GM18502 (cell line): ENCODE data around the gene ZNF578.
"Not testable (repeated sequence)": the region's sequence is repeated elsewhere in the genome, so short reads cannot be mapped to it uniquely, and the experiment has no call there.

ENCODE experiments used
- ATAC-seq: cut with Tn5 transposase; IDR thresholded peaks from one replicate; pipeline ENCODE4 v1.9.1; 2021; ENCODE audit warnings: mild to moderate bottlenecking; ENCODE audit not compliant: unreplicated experiment, poor library complexity

ZNF578 gene

DNA sequence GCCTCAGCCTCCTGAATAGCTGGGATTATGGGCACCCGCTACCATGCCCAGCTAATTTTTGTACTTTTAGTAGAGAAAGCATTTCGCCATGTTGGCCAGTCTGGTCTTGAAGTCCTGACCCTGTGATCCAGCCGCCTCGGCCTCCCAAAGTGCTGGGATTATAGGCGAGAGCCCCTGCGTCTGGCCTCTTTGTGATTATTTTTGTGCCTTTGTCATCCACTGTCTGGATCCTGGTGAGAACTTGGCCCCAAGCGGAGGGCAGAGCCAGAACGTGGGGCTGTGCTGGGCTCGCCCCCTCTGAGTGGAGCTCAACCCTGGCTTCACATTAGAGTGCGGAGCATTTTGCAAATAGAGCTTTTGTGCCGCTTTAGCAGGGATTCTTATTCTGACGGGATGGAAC lies 47.6 kb downstream of the ZNF578 start:
- ATAC-seq: not testable (repeated sequence)

DNA sequence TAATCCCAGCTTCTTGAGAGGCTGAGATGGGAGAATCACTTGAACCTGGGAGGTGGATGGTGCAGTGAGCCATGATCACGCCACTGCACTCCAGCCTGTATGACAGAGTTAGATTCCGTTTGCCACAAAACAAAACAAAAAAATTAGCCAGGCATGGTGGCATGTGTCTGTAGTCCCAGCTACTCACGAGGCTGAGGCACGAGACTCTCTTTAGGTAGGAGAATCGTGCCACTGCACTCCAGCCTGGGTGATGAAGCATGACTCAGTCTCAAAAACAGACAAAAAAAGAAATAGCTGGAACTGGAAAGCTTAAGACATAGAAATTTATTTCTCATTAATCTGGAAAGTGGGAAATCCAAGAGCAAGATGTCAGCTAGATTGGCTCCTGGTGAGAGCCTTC lies 53.9 kb downstream of the ZNF578 start:
- ATAC-seq: no peak

DNA sequence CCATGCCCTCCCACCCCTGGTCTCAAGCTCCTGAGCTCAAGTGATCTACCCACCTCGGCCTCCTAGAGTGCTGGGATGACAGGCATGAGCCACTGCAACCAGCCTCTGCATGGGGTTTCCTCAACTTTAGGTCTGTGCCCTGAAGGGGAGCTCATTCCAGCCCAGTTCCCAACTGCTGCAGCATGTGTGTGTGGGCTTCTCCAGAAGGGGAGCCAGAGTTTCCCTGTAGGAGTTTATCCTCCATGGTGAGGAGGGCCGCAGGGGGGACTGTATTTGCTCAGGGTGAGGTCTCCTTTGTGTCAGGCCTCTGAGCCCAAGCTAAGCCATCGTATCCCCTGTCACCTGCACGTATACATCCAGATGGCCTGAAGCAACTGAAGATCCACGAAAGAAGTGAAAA lies 62.8 kb downstream of the ZNF578 start:
- ATAC-seq: no peak

DNA sequence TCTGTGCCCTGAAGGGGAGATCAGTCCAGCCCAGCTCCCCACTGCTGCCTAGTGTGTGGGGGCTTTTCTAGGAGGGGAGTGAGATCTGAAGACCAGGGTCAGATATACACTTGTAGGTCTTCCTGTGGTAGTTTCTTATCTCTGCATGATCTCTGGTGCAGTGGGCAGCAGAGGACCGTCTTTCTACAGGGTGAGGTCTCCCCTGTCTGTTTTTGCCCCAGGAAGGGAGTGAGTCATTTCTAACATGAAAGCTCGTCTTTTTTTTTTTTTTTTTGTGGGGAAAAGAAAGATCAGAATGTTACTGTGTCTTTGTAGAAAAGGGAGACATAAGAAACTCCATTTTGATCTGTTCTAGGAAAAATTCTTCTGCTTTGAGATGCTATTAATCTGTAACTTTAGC lies 65.3 kb downstream of the ZNF578 start:
- no peak for ATAC-seq

DNA sequence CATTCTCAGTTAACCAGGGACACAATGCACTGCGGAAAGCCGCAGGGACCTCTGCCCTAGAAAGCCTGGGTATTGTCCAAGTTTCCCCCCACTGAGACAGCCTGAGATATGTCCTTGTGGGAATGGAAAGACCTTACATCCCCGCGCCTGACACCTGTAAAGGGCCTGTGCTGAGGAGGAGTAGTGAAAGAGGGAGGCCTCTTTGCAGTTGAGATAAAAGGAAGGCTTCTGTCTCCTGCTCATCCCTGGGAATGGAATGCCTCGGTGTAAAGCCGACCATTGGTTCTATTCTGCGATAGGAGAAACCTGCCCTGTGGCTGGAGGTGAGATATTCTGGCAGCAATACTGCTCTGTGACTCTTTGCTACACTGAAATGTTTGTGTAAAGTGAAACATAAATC lies 65.8 kb downstream of the ZNF578 start:
- ATAC-seq: not testable (repeated sequence)

DNA sequence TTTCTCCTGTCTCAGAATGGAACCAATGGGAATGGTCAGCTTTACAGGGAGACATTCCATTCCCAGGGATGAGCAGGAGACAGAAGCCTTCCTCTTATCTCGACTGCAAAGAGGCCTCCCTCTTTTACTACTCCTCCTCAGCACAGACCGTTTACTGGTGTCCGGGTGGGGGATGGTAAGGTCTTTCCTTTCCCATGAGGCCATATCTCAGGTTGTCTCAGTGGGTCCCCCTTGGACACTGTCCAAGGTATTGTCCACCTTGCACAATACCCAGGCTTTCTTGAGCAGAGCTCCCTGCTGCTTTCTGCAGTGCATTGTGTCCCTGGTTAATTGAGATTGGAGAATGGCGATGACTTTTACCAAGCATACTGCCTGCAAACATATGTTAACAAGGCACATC lies 66.7 kb downstream of the ZNF578 start:
- ATAC-seq: no peak

DNA sequence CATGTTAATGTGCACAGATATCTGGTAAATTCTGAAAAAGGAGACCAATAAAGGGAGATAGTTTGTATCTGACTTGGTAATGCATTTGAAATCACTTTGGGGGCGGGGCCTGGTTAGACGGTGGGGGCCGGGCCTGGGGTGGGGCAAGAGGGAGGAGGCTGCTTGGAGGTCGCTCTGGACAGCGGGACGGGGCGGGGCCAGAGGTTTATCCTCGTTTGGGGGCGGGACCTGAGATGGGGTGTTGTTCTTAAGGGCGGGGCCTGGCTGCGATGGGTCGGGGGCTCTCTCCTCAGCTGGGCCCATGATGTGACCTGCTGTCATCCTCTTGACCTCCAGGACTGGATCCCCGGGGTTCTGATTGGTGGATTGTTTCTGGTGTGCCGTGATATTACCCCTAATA lies 69.2 kb downstream of the ZNF578 start:
- no peak for ATAC-seq

DNA sequence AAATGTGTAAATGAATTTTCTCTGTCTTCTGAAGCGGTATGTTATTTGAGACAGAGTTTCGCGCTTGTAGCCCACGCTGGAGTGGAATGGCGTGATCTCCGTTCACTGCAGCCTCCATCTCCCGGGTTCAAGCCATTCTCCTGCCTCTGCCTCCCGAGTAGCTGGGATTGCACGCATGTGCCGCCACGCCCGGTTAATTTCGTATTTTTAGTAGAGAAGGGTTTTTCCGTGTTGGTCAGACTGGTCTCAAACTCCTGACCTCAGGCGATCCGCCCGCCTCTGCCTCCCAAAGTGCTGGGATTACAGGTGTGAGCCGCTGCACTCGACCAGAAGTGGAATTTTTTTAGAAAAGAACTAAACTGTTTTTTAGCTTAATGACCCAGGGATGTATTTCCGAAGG lies 70.7 kb downstream of the ZNF578 start:
- ATAC-seq: no peak

DNA sequence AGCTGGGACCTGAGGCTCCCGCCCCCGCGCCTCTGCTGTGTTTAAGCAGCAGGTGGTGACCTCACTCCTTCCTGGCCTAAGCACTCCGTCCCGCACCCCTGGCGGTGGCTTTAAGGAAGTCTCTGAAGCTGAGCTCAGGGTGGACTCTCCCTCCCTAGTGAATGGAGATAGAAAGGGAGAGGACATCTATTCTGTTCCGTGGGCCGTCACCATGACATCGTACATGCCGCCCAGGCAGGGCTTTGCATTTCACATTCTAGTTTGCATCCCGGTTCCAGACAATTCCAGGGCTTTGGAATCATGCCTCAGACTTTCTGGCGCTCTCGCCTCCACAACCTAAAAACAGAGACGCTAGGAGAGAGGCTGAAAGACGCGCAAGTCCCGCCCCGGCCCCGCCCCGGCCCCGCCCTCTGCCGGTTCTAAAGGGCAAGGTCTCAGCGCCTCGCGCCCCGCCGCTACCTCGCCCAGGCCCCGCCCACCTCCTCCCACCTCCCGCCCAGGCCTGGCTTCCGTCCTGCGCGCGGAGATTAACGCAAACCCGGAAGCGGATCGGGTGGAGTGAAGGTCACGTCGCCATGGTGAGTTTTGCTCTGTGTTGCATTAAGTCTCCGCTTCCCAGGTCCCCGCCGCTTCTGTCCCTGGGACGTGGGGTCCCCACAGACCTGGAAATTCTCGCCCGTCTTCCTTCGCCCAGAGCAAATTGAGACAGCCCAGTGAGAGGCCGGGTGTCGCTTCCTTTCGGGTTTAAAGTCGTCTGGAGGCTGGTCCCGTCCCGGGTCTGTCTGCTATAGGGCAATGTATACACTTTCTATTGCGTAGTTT lies 74.0 kb downstream of the ZNF578 start, which contains the start of gene ZNF808:
TSS of gene ZNF808 (plus strand) at position 535 of the 822 bp plus-strand sequence. CDS start 15,617 bp downstream, outside the sequence.
- ATAC-seq: peak; percentile 81

DNA sequence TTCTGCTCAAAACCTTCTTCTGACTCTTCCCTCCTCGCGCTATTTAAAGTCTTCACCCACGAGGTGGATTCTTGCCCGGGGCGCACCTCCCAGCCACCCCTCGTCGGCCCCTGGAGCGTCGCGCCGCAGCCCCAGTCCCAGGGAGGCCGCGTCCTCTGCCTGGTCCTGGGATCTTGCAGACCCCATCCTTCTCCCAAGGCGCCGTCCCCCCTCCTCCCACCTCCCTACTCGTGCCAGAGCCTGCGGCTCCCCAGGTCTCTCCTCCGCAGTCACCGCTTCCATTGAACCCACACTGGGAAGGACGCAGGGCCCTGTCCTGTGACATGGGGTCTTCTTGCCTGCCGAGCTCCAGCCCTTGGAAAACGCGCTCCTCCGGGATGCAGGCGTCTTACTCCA lies 74.6 kb downstream of the ZNF578 start:
- peak; percentile 34 for ATAC-seq

DNA sequence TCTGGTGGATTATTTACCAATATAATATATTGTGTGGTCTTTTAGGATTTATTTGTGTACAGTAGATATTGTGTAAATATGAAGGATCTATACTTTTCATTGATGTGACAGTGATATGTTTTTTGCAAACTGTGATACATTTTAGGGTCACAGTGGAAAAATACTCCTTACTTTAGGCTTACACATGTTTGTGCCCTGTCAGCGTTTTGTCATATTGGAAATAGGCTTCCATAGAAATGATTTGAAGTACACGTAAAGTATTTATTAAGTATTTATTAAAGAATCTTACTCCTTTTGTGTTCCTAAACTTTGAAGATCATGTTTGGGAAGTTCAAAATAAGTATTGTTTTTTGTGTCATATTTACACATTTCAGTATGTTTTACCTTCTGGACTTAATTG lies 79.1 kb downstream of the ZNF578 start:
- ATAC-seq: no peak

DNA sequence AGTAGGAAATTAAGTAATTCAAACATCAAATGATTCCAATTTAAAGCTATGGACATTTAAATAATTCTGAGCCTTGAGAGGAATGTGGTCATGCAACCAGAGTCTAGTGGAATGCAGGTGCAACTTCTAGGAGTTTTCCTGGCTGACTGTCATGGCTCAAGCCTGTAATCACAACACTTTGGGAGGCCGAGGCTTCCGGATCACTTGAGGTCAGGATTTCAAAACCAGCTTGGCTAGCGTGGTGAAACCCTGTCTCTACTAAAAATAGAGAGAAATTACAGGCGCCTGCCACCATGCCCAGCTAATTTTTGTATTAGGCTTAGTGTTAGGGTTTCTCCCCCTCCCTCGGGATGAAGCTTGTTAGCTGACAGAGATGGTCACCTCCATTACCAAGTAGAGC lies 80.5 kb downstream of the ZNF578 start:
- no peak for ATAC-seq

DNA sequence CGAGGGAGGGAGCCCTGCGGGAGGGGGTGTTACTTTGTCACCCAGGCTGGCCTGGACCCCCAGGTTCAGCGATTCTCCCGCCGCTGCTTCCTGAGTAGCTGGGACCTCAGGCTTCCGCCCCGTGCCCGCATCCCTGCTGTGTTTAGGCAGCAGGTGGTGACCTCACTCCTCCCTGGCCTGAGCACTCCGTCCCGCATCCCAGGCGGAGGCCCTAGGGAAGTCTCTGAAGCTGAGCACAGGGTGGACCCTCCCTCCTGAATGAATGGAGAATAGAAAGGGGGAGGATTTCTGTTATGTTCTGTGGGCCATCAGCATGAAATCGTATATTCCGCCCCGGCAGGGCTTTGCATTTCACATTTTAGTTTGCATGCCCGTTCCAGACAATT lies 82.0 kb downstream of the ZNF578 start:
- ATAC-seq: not testable (repeated sequence)

DNA sequence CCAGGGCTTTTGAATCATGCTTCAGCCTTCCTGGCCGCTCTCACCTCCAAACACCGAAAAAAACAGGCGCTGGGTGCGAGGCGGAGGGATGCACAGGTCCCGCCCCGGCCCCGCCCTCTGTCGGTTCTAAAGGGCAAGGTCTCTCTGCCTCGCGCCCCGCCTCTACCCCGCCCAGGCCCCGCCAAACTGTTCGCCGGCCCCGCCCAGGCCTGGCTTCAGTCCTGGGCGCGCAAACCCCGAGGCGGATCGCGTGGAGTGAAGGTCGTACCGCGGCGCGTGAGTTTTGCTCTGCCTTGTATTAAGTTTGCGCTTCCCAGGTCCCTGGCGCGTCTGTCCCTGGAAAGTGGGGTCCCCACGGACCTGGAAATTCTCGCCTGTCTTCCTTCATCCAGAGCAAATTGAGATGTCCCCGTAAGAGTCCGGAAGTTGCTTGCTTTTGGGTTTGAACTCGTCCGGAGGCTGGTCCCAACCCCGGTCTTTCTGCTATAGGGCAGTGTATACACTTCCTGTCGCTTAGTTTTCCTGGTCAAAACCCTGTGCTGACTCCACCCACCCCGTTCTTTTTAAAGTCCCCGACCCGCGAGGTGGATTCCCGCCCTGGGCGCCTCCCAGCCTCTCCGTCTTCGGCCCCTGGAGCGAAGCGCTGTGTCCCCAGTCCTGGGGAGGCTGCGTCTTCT lies 82.6 kb downstream of the ZNF578 start:
- peak; percentile 78 for ATAC-seq

DNA sequence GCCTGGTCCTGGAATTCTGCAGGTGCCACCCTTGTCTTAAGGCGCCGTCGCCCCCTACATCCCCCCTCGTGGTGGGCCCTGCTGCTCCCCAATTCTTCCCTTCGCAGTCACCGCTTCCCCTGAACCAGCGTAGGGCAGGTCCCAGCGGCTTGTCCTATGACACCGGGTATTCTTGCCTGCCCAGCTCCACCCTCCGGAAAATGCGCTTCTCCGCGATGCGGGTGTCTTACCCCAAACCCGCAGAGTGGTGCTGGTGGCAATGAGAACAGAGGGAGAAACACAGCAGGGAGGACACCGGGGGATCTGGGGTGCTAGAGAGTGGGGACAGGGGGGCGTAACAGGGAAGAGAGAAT lies 83.1 kb downstream of the ZNF578 start:
- ATAC-seq: no peak

DNA sequence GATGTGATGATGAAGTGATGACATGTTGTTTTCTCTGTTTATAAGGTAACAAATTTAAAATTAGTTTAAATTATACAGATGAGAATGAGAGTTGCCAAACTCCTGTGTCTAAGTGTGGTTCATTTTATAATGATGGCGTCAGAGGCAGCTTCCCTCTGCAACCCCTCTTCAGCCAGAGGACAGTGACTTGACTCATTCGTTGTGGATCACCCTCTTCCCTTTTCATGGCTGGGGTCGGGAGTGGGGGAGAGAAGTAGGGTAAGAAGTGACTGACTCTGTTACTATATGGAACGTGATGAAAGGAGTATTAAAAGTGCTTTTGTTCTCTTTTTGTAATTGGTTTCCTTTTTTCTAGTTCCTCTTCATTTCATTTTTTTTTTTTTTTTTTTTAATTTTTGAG lies 85.5 kb downstream of the ZNF578 start:
- ATAC-seq: not testable (repeated sequence)

DNA sequence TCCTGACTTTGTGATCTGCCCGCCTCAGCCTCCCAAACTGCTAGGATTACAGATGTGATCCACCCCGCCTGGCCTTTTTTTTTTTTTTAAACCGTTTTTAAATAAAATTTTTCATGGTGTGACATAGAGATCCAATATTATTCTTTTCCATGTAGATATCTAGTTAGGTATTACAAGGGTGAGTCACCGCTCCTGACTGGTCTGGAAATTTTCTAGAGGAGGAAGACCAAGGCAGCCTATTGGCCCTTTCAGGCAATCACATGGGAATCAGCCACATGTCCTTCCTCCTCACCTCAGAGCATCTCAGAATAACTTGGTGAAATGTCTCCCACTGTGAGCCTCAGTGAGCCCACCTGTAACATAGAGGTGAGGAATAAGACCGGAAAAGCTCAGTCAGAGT lies 87.8 kb downstream of the ZNF578 start:
- not testable (repeated sequence) for ATAC-seq

DNA sequence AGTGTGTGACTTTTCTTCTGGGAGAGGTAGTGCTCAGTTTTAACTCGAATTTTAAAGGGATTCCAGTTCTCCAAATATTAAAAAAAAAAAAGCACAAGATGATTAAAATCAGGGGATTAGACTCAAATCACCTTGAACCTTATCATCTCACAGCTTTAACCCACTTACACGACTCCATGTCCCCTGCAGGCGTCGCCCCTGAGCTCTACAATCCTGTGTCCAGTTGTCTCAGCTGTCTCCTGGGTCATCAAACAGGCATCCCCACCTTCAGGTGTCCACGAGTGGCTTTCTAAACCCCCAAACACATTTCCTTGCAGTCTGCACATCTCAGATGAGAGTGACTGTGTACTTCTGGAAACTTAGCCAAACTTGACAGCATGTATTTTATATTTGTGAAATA lies 88.3 kb downstream of the ZNF578 start:
- no peak for ATAC-seq

DNA sequence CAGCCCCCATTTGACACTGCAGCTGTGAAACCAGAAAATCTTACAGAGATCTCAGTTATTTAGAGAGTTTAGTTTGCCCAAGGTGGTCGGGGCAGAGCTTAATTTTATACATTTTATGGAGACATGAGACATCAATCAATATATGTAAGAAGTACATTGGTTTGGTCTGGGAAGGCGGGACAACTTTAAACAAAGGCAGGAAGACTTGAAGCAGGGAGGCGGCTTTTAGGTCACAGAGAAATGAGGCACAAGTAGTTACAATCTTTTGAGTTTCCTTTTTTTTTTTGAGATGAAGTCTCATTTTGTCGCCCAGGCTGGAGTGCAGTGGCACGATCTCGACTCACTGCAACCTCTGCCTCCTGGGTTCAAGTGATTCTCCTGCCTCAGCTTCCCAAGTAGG lies 89.2 kb downstream of the ZNF578 start:
- ATAC-seq: not testable (repeated sequence)

DNA sequence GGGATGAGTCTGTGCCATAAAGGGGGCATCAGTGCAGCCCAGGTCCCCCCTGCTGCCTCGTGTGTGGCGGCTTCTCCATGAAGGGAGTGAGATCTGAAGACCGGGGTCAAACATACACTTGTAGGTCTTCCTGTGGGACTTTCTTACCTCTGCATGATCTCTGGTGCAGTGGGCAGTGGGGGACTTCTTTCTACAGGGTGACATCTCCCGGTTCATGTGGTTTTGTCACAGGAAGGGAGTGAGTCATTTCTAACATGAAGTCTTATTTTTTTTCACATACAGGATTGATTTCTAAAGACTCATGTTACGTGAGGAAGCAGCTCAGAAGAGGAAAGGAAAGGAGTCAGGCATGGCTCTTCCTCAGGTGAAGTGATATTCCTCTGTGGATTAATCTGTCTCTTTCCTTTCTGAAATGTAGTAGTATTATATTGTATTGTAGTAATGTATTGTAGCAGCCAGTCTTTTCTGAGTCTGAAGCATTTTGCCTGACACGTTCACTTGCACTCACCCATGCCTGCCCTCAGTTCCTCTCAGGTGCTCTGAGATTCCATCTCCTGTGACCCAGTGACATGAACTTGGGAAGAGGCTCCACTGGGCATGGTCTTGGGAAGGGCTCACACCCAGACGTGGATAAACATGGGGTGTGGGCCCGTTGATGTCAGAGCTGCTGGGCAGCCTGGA lies 89.8 kb downstream of the ZNF578 start:
- ATAC-seq: no peak

DNA sequence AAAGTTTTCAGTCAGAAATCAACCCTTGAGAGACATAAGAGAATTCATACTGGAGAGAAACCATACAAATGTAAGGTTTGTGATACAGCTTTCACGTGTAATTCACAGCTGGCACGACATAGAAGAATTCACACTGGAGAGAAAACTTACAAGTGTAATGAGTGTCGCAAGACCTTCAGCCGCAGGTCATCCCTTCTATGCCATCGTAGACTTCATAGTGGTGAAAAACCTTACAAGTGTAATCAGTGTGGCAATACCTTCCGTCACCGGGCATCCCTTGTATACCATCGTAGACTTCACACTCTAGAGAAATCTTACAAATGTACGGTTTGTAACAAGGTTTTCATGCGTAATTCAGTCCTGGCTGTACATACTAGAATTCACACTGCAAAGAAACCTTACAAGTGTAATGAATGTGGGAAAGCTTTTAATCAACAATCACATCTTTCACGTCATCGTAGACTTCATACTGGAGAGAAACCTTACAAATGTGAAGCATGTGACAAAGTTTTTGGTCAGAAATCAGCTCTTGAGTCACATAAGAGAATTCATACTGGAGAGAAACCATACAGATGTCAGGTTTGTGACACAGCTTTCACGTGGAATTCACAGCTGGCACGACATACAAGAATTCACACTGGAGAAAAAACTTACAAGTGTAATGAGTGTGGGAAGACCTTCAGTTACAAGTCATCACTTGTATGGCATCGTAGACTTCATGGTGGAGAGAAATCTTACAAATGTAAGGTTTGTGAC lies 101.0 kb downstream of the ZNF578 start:
- ATAC-seq: no peak
